GM19193 (cell line): ENCODE data around the gene TMEM128.
A peak's percentile ranks its signal among the peaks of the same experiment; 100 is the strongest.

Experiments used
- POLR2A ChIP-seq: IDR thresholded peaks from 4 replicates; pipeline ENCODE4 v1.6.1; 2011; ENCODE audit not compliant: insufficient read depth, insufficient read length; ENCODE audit errors: extremely low read depth

The TMEM128 gene

GRCh38 chr4:4248029-4248884 lies at the start of gene TMEM128:
TMEM128 (minus strand) TSS chr4:4248223; CDS start chr4:4248202, 21 bp downstream.
- TF ChIP-seq POLR2A: peak; percentile 96

GRCh38 chr4:4296283-4296846 lies 48.3 kb upstream of the TMEM128 start:
- TF ChIP-seq POLR2A: no peak

- TF ChIP-seq POLR2A: no peak
Measured at GRCh38 chr4:4293279-4293678, 45.3 kb upstream of the TMEM128 start.

GRCh38 chr4:4289941-4290850 lies 42.2 kb upstream of the TMEM128 start, which contains the start of the genes LYAR and ZBTB49:
LYAR (minus strand) TSS chr4:4290154; CDS start chr4:4283742, 6,412 bp downstream.
ZBTB49 (plus strand) TSS chr4:4290251; CDS start chr4:4299946, 9,695 bp downstream.
- peak; percentile 81 for TF ChIP-seq POLR2A

GRCh38 chr4:4289597-4289940 lies 41.5 kb upstream of the TMEM128 start:
- no peak for TF ChIP-seq POLR2A

GRCh38 chr4:4289055-4289454 lies 41.0 kb upstream of the TMEM128 start:
- TF ChIP-seq POLR2A: no peak

GRCh38 chr4:4288098-4288497 lies 40.1 kb upstream of the TMEM128 start:
- TF ChIP-seq POLR2A: no peak

GRCh38 chr4:4284827-4285618 lies 37.0 kb upstream of the TMEM128 start:
- TF ChIP-seq POLR2A: no peak

GRCh38 chr4:4281787-4282186 lies 33.8 kb upstream of the TMEM128 start:
- TF ChIP-seq POLR2A: no peak

- TF ChIP-seq POLR2A: no peak
Measured at GRCh38 chr4:4277531-4277930, 29.5 kb upstream of the TMEM128 start.

- no peak for TF ChIP-seq POLR2A
Measured at GRCh38 chr4:4274226-4274625, 26.2 kb upstream of the TMEM128 start.

- TF ChIP-seq POLR2A: no peak
Measured at GRCh38 chr4:4271912-4272311, 23.9 kb upstream of the TMEM128 start.

GRCh38 chr4:4270529-4270928 lies 22.5 kb upstream of the TMEM128 start:
- TF ChIP-seq POLR2A: no peak

- no peak for TF ChIP-seq POLR2A
Measured at GRCh38 chr4:4269856-4270255, 21.8 kb upstream of the TMEM128 start.
